Suprapubic skin (tissue), 4 donors: ENCODE measurements around the gene ATP6V0B. TPM values are rescaled to one million over a fixed set of nuclear protein-coding genes. Genes with fewer than 3 reads are reported as not detected.

Source experiments
- DNase-seq, 2 donors: peaks; one replicate each; pipeline ENCODE4 v3.0.0-alpha.2; 2019; ENCODE audit warnings: low spot score in 2 of 2
- H3K27ac ChIP-seq: fragments of 200-600 bp; sonication (generic); one replicate; pipeline ENCODE4 v1.5.1; 2019
- H3K27me3 ChIP-seq: fragments of 200-600 bp; sonication (generic); one replicate; pipeline ENCODE4 v1.5.1; 2019
- H3K36me3 ChIP-seq: fragments of 200-600 bp; sonication (generic); one replicate; pipeline ENCODE4 v1.5.1; 2019
- H3K4me1 ChIP-seq: fragments of 200-600 bp; sonication (generic); one replicate; pipeline ENCODE4 v1.5.1; 2019
- H3K4me3 ChIP-seq: fragments of 200-600 bp; sonication (generic); one replicate; pipeline ENCODE4 v1.5.1; 2019; ENCODE audit warnings: mild to moderate bottlenecking
- H3K9me3 ChIP-seq: fragments of 200-600 bp; sonication (generic); one replicate; pipeline ENCODE4 v1.5.1; 2019
- EP300 ChIP-seq: sonication (generic); formaldehyde crosslinking; IDR thresholded peaks from one replicate; pipeline ENCODE4 v1.6.1; 2017; ENCODE audit warnings: antibody characterized with exemption
- POLR2A ChIP-seq, 2 donors: fragments of 450-650 bp; IDR thresholded peaks; one replicate each; pipeline ENCODE4 v1.6.1; 2017; ENCODE audit warnings: antibody characterized with exemption in 2 of 2, mild to moderate bottlenecking in 2 of 2, moderate library complexity in 2 of 2
- POLR2AphosphoS5 ChIP-seq, 3 donors: sonication (generic); formaldehyde crosslinking; IDR thresholded peaks; one replicate each; pipeline ENCODE4 v1.6.1; 2017; ENCODE audit warnings: antibody characterized with exemption in 3 of 3
- WGBS: methylation state at CpG from one replicate; pipeline ENCODE4 v1.1.5; 2018; 5-methylcytosine and 5-hydroxymethylcytosine counted together
- total RNA-seq, 4 donors: library from RNA; depleted of rRNA; stranded (reverse); fragments of >200 nt; gene quantifications; one replicate each; pipeline ENCODE4 v1.1.0, GENCODE V29; 2016
- TF ChIP-seq, protein P1 (sequence below), 2 donors: fragments of 200-600 bp in 1 of 2; fragments of 450-650 bp in 1 of 2; sonication (generic) in 1 of 2; IDR thresholded peaks; one replicate each; pipeline ENCODE4 v1.5.1; 2016 to 2019; ENCODE audit warnings: antibody characterized with exemption in 2 of 2, mild to moderate bottlenecking in 1 of 2, moderate library complexity in 1 of 2

ATP6V0B gene
- total RNA-seq, 4 donors from 2014 or later, result 95.2 to 193 (median 150) TPM

DNA sequence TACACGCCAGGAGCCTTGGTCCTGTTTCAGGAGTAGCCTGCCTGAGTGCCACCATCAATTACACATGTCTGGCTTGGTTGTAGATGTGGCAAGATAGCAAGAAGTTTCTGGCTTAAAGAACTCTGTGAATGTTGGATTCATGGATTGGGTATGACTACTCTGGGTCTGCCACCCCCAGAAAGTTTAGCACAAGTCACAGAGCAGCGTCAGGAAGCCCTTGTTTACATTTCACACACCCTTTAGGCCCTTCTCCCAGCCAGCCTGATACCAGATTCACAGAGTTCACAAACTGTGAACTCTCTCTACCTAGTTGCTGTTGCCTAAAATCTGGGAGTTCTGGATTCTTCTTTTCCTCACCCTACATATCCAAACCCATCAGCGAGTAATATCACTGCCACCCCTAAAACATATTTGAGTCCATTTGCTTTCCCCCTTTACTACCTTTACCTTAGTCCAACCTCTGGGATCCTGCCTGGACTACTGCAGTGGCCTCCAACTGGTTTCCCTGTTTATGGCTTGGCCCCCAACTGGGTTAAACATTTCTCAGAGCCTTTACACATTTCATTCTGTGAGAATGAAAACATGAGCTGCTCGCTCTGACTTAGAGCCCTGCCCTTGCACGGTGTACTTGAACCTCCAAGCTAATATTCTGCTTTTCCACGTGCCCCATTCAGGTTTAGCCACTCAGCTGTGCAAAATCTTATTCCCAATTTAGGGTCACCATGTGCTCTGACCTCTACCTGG, 12.6 kb downstream of the ATP6V0B start:
- TF ChIP-seq, protein P1, sequence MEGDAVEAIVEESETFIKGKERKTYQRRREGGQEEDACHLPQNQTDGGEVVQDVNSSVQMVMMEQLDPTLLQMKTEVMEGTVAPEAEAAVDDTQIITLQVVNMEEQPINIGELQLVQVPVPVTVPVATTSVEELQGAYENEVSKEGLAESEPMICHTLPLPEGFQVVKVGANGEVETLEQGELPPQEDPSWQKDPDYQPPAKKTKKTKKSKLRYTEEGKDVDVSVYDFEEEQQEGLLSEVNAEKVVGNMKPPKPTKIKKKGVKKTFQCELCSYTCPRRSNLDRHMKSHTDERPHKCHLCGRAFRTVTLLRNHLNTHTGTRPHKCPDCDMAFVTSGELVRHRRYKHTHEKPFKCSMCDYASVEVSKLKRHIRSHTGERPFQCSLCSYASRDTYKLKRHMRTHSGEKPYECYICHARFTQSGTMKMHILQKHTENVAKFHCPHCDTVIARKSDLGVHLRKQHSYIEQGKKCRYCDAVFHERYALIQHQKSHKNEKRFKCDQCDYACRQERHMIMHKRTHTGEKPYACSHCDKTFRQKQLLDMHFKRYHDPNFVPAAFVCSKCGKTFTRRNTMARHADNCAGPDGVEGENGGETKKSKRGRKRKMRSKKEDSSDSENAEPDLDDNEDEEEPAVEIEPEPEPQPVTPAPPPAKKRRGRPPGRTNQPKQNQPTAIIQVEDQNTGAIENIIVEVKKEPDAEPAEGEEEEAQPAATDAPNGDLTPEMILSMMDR (IDR thresholded peaks at IDR 0.05), result no peak
- TF ChIP-seq POLR2A (IDR thresholded peaks at IDR 0.05) (no peak), POLR2AphosphoS5 (IDR thresholded peaks at IDR 0.05) (no peak), EP300 (no peak)
- no peak for DNase-seq
- Histone ChIP-seq H3K36me3 (peaks cover 22% of the 10 kb centered on the region), H3K27ac (no peak overlapping the region), H3K9me3 (no peaks in the 10 kb centered on the region), H3K4me1 (peaks cover 16% of the 10 kb centered on the region), H3K4me3 (no peak overlapping the region), H3K27me3 (no peaks in the 10 kb centered on the region)
- 80% methylated on average over 6 of the region's 6 CpGs for WGBS

DNA sequence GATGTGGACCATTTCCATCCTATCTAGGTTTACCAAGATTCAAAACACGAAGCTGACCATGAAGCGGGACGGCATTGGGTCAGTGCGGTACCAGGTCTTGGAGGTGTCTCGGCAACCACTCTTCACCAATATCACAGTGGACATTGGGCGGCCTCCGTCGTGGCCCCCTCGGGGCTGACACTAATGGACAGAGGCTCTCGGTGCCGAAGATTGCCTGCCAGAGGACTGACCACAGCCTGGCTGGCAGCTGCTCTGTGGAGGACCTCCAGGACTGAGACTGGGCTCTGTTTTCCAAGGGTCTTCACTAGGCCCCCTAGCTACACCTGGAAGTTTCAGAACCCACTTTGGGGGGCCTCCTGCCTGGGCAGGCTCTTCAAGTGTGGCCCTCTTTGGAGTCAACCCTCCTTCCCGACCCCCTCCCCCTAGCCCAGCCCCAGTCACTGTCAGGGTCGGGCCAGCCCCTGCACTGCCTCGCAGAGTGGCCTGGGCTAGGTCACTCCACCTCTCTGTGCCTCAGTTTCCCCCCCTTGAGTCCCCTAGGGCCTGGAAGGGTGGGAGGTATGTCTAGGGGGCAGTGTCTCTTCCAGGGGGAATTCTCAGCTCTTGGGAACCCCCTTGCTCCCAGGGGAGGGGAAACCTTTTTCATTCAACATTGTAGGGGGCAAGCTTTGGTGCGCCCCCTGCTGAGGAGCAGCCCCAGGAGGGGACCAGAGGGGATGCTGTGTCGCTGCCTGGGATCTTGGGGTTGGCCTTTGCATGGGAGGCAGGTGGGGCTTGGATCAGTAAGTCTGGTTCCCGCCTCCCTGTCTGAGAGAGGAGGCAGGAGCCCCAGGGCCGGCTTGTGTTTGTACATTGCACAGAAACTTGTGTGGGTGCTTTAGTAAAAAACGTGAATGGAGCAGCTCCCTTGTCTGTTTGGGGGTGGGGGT, 15.8 kb downstream of the ATP6V0B start:
- 65% methylated on average over 13 of the region's 19 CpGs for WGBS
- Histone ChIP-seq H3K4me3 (peak overlapping the region; percentile 63), H3K27ac (peak overlapping the region; percentile 71), H3K36me3 (peaks cover 11% of the 10 kb centered on the region), H3K4me1 (peaks cover 19% of the 10 kb centered on the region), H3K27me3 (no peaks in the 10 kb centered on the region), H3K9me3 (no peaks in the 10 kb centered on the region)
- no peak for DNase-seq
- no peak for TF ChIP-seq POLR2AphosphoS5 (IDR thresholded peaks at IDR 0.05)
- no peak for TF ChIP-seq EP300
- TF ChIP-seq POLR2A (IDR thresholded peaks at IDR 0.05), result no peak
- TF ChIP-seq, protein P1 (IDR thresholded peaks at IDR 0.05), result no peak

DNA sequence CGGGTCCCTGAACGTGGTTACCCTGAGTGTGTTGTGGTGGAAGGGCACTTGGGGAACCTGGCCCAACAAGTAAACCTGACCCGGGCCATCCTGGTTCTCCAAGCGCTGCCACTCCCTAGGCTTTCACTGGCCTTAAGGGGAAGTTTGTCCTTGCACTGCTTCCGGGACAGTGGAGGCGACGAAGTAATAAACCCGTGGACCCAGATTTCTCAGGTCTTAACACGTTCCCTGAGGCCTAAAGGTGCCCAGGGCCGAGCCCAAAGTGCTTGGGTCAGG, 16.4 kb downstream of the ATP6V0B start:
- H3K9me3 ChIP-seq, result no peaks in the 10 kb centered on the region
- H3K4me1 ChIP-seq, result peaks cover 19% of the 10 kb centered on the region
- TF ChIP-seq POLR2A (IDR thresholded peaks at IDR 0.05) (no peak), EP300 (no peak), POLR2AphosphoS5 (IDR thresholded peaks at IDR 0.05) (no peak)
- TF ChIP-seq, protein P1 (IDR thresholded peaks at IDR 0.05), result no peak
- H3K27me3 ChIP-seq, result no peaks in the 10 kb centered on the region
- H3K4me3 ChIP-seq, result peak overlapping the region; percentile 63
- H3K27ac ChIP-seq, result peak overlapping the region; percentile 71
- DNase-seq, result no peak
- 0% methylated on average over 7 of the region's 10 CpGs for WGBS
- H3K36me3 ChIP-seq, result peaks cover 5% of the 10 kb centered on the region

DNA sequence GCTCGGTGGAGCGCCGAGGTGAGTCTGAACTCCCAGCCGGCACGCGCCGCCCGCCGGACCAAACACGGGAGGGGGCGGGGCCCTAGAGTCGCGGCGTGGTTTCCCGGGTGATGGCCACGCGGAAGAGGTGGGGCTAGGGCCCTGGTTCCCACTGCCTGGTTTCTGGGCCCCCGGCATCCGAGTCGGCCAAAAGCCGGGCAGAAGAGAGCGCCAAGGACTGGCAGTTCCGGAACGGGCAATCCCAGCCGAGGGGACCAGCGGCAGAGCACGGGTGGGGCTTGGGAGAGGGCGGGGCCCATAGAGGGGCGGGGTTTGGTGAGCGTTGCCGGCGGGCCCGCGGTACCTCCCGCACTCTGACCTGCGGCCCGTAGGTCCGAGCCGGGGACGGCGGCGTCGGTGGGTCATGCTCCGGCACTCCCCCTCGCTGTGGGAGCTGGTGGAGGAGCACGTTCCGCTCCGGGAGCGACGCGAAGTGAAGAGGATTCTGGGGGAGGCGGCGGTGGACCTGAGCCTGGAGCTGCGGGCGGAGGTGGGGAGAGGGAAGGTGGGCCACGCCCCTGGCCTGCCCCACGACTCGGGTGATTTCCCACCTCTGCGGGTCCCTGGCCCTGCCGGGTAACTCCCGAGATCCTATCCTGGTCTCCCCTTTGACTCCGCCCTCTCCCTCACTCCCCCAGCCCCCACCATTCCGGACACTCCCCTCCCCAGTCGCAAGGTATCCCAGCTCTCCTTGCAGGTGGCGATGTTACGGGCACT, 16.9 kb downstream of the ATP6V0B start, which contains the start of gene CCDC24:
CCDC24 (plus strand) TSS at position 124 of the 756 bp plus-strand sequence; CDS start at position 404, 280 bp downstream.
- H3K9me3 ChIP-seq, result no peaks in the 10 kb centered on the region
- TF ChIP-seq POLR2A (IDR thresholded peaks at IDR 0.05) (no peak), EP300 (no peak), POLR2AphosphoS5 (IDR thresholded peaks at IDR 0.05) (no peak)
- TF ChIP-seq, protein P1 (IDR thresholded peaks at IDR 0.05), result no peak
- H3K27ac ChIP-seq, result peak within 1 kb of the TSS; percentile 71
- peaks cover 23% of the 10 kb centered on the region for H3K4me1 ChIP-seq
- 2% methylated on average over 28 of the region's 66 CpGs for WGBS
- peaks cover 2% of the 10 kb centered on the region for H3K36me3 ChIP-seq
- peak; percentile 90 for DNase-seq
- H3K4me3 ChIP-seq, result peak within 1 kb of the TSS; percentile 63
- no peaks in the 10 kb centered on the region for H3K27me3 ChIP-seq
